Gastroesophageal sphincter (tissue), 4 donors: ENCODE measurements around the gene TGFA. TPM values are rescaled to one million over a fixed set of nuclear protein-coding genes. Genes with fewer than 3 reads are reported as not detected.

Experiments
- ATAC-seq: fragments of 150-250 bp; one replicate; pipeline ENCODE4 v1.9.1; 2016; ENCODE audit warnings: mild to moderate bottlenecking, moderate library complexity
- H3K27ac ChIP-seq, 4 donors: fragments of 200-600 bp; sonication (generic) in 3 of 4; 1 replicate in 3 of 4; 2 replicates in 1 of 4; pipeline ENCODE4 v1.5.1; 2016 to 2019
- H3K27me3 ChIP-seq: fragments of 200-600 bp; sonication (generic); one replicate; pipeline ENCODE4 v1.5.1; 2019
- H3K36me3 ChIP-seq, 2 donors: fragments of 200-600 bp; sonication (generic); one replicate each; pipeline ENCODE4 v1.5.1; 2019; ENCODE audit warnings: control low read depth in 1 of 2
- H3K4me1 ChIP-seq, 3 donors: fragments of 200-600 bp; sonication (generic); 1 replicate in 2 of 3; 2 replicates in 1 of 3; pipeline ENCODE4 v1.5.1; 2016 to 2019; ENCODE audit warnings: control low read depth in 2 of 3
- H3K4me3 ChIP-seq, 2 donors: fragments of 200-600 bp; sonication (generic); one replicate each; pipeline ENCODE4 v1.5.1; 2019; ENCODE audit warnings: mild to moderate bottlenecking in 1 of 2, moderate library complexity in 1 of 2
- H3K9me3 ChIP-seq, 3 donors: fragments of 200-600 bp; sonication (generic); one replicate each; pipeline ENCODE4 v1.5.1; 2017 to 2019; ENCODE audit warnings: control low read depth in 2 of 3
- EP300 ChIP-seq: sonication (generic); formaldehyde crosslinking; IDR thresholded peaks from one replicate; pipeline ENCODE4 v1.6.1; 2017; ENCODE audit warnings: antibody characterized with exemption, mild to moderate bottlenecking
- POLR2A ChIP-seq, 2 donors: fragments of 450-650 bp; IDR thresholded peaks; one replicate each; pipeline ENCODE4 v1.6.1; 2017; ENCODE audit warnings: antibody characterized with exemption in 2 of 2, mild to moderate bottlenecking in 2 of 2, moderate library complexity in 1 of 2
- POLR2AphosphoS5 ChIP-seq: sonication (generic); formaldehyde crosslinking; IDR thresholded peaks from one replicate; pipeline ENCODE4 v1.6.1; 2017; ENCODE audit warnings: antibody characterized with exemption
- WGBS, 2 donors: methylation state at CpG; one replicate each; pipeline ENCODE4 v1.1.5; 2018; ENCODE audit warnings: low coverage in 1 of 2; 5-methylcytosine and 5-hydroxymethylcytosine counted together
- total RNA-seq, 4 donors: library from RNA; depleted of rRNA; stranded (reverse); fragments of >200 nt; gene quantifications; one replicate each; pipeline ENCODE4 v1.1.0, GENCODE V29; 2016
- TF ChIP-seq, protein P1 (sequence below), 4 experiments: fragments of 200-600 bp in 2 of 4; fragments of 450-650 bp in 2 of 4; sonication (generic) in 1 of 4; IDR thresholded peaks; one replicate each; pipeline ENCODE4 v1.5.1; 2017 to 2019; ENCODE audit warnings: antibody characterized with exemption in 4 of 4, mild to moderate bottlenecking in 2 of 4, moderate library complexity in 2 of 4

Gene TGFA
- total RNA-seq, 4 donors from 2014 or later = 0.31 to 5.0 (median 1.6) TPM

- WGBS, 2 donors = 59 to 73% methylated on average over 3 to 6 of the region's 7 CpGs
These were observed 21.2 kb downstream of the TGFA start for GRCh38 chr2:70532244-70532935.

GRCh38 chr2:70531419-70532086 is 22.1 kb downstream of the TGFA start:
- Histone ChIP-seq H3K27me3 (no peaks in the 10 kb centered on the region), H3K27ac (no peak overlapping the region), H3K4me3 (no peak overlapping the region), H3K9me3 (peaks cover 0 to 6% (median 0%) of the 10 kb centered on the region in 3 donors), H3K36me3 (no peaks in the 10 kb centered on the region), H3K4me1 (no peaks in the 10 kb centered on the region)
- TF ChIP-seq POLR2AphosphoS5 = no peak
- no peak for TF ChIP-seq EP300
- TF ChIP-seq, protein P1, sequence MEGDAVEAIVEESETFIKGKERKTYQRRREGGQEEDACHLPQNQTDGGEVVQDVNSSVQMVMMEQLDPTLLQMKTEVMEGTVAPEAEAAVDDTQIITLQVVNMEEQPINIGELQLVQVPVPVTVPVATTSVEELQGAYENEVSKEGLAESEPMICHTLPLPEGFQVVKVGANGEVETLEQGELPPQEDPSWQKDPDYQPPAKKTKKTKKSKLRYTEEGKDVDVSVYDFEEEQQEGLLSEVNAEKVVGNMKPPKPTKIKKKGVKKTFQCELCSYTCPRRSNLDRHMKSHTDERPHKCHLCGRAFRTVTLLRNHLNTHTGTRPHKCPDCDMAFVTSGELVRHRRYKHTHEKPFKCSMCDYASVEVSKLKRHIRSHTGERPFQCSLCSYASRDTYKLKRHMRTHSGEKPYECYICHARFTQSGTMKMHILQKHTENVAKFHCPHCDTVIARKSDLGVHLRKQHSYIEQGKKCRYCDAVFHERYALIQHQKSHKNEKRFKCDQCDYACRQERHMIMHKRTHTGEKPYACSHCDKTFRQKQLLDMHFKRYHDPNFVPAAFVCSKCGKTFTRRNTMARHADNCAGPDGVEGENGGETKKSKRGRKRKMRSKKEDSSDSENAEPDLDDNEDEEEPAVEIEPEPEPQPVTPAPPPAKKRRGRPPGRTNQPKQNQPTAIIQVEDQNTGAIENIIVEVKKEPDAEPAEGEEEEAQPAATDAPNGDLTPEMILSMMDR (IDR thresholded peaks at IDR 0.05) = no peak
- TF ChIP-seq POLR2A (IDR thresholded peaks at IDR 0.05) = no peak
- 44 to 73% methylated on average over 2 to 3 of the region's 3 CpGs for WGBS, 2 donors
- ATAC-seq = no peak

More at GRCh38 chr2:70532244-70532935, 21.2 kb downstream of the TGFA start:
- H3K9me3 ChIP-seq = peaks cover 0 to 14% (median 0%) of the 10 kb centered on the region in 3 donors
- H3K4me1 ChIP-seq = no peaks in the 10 kb centered on the region
- TF ChIP-seq, protein P1 (IDR thresholded peaks at IDR 0.05) = no peak
- TF ChIP-seq POLR2A (IDR thresholded peaks at IDR 0.05) (no peak), POLR2AphosphoS5 (no peak), EP300 (no peak)
- H3K27ac ChIP-seq = no peak overlapping the region
- H3K4me3 ChIP-seq = no peak overlapping the region
- no peaks in the 10 kb centered on the region for H3K27me3 ChIP-seq
- ATAC-seq = no peak
- no peaks in the 10 kb centered on the region for H3K36me3 ChIP-seq

DNA sequence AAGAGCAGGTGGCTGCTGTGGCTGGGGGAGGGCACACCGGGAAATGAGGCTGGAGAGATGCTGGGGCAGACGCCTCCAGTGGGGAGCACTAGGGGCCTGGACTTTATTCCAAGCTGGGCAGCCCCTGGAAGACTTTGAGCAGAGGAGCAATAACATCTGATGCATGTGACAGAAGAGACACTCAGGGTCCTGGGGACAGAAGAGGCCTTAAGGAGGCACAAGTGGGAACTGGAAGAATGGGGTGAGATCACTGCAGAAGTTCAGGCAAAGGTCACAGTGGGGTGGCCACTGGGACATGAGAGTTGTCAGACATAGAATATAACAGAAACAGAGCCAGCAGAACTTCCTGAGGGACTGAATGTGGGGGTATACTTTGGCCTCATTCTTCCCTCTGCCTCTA is 24.0 kb downstream of the TGFA start:
- TF ChIP-seq POLR2AphosphoS5 = no peak
- Histone ChIP-seq H3K9me3 (no peaks in the 10 kb centered on the region), H3K36me3 (no peaks in the 10 kb centered on the region), H3K27ac (no peak overlapping the region), H3K27me3 (no peaks in the 10 kb centered on the region), H3K4me1 (no peaks in the 10 kb centered on the region), H3K4me3 (no peak overlapping the region)
- ATAC-seq = no peak
- WGBS, 2 donors = 76 to 82% methylated on average over 2 of the region's 2 CpGs

- no peak for ATAC-seq
- no peaks in the 10 kb centered on the region for H3K27me3 ChIP-seq
- TF ChIP-seq, protein P1 (IDR thresholded peaks at IDR 0.05) = no peak
- TF ChIP-seq POLR2AphosphoS5 (no peak), EP300 (no peak)
- H3K4me3 ChIP-seq = no peak overlapping the region
- H3K36me3 ChIP-seq = no peaks in the 10 kb centered on the region
- no peaks in the 10 kb centered on the region for H3K9me3 ChIP-seq
- 59 to 71% methylated on average over 2 to 3 of the region's 3 CpGs for WGBS, 2 donors
- H3K4me1 ChIP-seq = no peaks in the 10 kb centered on the region
- no peak overlapping the region for H3K27ac ChIP-seq
These were observed 24.7 kb downstream of the TGFA start for GRCh38 chr2:70528929-70529328.

DNA sequence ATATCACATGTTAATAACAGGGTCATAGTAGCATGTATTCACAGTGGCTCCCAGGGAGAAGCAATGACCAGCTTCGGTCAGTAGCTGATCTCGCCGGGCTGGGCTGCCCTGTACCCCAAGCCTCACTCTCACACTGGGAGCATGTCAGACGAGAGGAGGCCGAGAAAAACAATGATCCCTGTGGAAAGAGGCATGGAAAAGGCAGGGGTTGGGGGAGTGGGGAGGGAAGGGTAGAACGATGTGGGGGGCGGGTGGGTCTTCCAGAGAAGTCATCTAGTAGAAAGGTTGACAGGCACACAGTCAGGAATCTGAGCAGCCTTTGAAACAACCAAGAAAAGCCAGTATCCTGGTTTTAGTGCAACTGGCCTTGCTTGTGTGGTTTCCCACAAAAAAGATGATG is 25.4 kb downstream of the TGFA start:
- no peak for ATAC-seq
- H3K4me3 ChIP-seq = no peak overlapping the region
- 74 to 94% methylated on average over 3 to 4 of the region's 7 CpGs for WGBS, 2 donors
- no peaks in the 10 kb centered on the region for H3K4me1 ChIP-seq
- H3K36me3 ChIP-seq = no peaks in the 10 kb centered on the region
- no peak for TF ChIP-seq POLR2A (IDR thresholded peaks at IDR 0.05)
- no peak for TF ChIP-seq EP300
- TF ChIP-seq POLR2AphosphoS5 = no peak
- TF ChIP-seq, protein P1 (IDR thresholded peaks at IDR 0.05) = no peak
- peaks cover 5% of the 10 kb centered on the region for H3K27me3 ChIP-seq
- H3K9me3 ChIP-seq = no peaks in the 10 kb centered on the region
- H3K27ac ChIP-seq = no peak overlapping the region
